Body of pancreas (tissue), 4 donors: ENCODE measurements around the gene PMIS2.

Experiments
- POLR2A ChIP-seq, 3 donors: fragments of 450-650 bp; IDR thresholded peaks; one replicate each; pipeline ENCODE4 v1.6.1; 2016; ENCODE audit warnings: antibody characterized with exemption in 3 of 3, mild to moderate bottlenecking in 2 of 3
- TF ChIP-seq, protein P1 (sequence below), 7 experiments: fragments of 450-650 bp in 4 of 7; fragments of 200-600 bp in 3 of 7; sonication (generic) in 3 of 7; IDR thresholded peaks; one replicate each; pipeline ENCODE4 v1.5.1; 2016 to 2019; ENCODE audit warnings: antibody characterized with exemption in 7 of 7

DNA sequence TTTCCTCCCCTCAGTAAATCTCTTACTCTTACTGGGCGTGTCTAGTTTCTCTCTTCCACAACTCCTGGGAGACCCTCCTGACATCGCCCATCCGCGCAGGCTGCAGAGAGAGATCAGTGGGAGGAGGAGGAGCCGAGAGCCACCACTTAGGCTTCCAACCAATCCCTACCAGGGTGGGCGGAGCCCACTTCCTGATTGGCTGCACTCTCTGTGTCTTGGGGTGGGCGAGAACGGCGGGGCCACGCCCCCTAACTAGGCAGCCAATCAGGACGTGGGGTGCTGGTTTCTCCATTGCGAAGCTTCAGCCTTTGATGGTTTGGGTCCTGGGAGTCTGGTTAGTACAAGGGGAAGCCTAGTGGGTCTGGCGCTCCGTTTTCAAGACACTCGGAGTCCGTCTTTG, at the start of gene PMIS2:
- TF ChIP-seq, protein P1, sequence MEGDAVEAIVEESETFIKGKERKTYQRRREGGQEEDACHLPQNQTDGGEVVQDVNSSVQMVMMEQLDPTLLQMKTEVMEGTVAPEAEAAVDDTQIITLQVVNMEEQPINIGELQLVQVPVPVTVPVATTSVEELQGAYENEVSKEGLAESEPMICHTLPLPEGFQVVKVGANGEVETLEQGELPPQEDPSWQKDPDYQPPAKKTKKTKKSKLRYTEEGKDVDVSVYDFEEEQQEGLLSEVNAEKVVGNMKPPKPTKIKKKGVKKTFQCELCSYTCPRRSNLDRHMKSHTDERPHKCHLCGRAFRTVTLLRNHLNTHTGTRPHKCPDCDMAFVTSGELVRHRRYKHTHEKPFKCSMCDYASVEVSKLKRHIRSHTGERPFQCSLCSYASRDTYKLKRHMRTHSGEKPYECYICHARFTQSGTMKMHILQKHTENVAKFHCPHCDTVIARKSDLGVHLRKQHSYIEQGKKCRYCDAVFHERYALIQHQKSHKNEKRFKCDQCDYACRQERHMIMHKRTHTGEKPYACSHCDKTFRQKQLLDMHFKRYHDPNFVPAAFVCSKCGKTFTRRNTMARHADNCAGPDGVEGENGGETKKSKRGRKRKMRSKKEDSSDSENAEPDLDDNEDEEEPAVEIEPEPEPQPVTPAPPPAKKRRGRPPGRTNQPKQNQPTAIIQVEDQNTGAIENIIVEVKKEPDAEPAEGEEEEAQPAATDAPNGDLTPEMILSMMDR (IDR thresholded peaks at IDR 0.05), result no peak
- TF ChIP-seq POLR2A (IDR thresholded peaks at IDR 0.05), result no peak
